Measurements from ENCODE around the gene TMEM147.

Gene TMEM147

DNA sequence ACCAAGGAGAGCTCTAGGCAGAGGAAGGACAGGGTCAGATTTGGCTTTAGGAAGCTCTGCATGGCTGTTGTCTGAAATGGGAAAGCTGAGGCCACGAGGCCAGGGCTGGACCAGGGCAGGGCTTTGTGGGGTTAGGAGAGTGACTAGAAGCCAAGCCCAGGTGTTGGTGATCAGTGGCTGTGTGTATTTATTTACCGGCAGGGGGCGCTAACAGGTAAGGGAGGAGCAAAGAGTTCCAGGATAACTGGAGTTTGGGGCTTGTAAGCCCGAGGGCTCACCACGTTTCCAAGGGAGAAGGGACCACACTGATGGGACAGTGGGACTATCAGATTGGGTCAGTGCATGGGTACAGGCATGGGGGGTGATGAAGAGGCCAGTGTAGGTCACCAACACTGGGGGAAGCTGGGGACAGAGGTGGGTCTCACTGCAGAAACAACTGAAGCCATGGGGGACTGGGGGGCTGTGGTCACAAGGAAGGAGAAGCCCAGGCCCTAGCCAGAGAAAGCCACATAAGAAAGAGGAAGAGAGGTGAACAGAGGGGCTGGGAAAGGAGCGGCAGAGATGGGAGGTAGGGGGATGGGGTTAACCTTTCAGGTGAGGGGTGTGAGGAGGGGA lies 3.9 kb downstream of the TMEM147 start:
- DNase-seq: peak; percentile 45

DNA sequence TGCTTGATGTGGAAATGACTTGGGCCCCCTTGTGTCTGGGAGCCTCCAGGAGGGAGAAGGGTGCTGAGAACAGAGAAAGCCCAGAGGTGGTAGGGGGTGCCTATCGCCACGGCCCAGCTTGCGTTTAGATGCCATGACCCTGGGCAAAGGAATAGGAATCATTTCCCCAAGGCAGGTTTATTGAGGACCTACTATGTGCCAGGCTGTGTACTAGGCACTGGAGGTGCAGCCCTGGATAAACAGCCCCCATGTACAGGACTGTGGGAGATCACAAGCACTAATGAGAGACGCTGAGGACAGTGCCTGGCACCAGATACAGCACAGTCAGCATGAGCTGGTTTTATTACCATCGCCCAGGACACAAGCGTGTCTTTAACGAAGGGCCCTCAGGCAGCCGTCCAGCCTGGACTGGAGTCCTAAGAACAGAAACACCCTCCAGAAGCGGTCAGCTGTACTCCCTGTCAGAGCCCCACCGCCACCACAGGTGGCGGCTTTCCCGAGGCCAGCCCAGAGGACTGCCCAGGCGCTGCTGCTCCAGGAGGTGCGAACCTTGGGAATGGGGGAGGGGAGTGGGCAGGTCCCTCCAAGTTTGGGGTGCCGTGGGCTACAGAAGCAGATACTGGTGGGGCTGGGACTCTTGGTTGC lies 4.6 kb downstream of the TMEM147 start:
- DNase-seq: no peak

DNA sequence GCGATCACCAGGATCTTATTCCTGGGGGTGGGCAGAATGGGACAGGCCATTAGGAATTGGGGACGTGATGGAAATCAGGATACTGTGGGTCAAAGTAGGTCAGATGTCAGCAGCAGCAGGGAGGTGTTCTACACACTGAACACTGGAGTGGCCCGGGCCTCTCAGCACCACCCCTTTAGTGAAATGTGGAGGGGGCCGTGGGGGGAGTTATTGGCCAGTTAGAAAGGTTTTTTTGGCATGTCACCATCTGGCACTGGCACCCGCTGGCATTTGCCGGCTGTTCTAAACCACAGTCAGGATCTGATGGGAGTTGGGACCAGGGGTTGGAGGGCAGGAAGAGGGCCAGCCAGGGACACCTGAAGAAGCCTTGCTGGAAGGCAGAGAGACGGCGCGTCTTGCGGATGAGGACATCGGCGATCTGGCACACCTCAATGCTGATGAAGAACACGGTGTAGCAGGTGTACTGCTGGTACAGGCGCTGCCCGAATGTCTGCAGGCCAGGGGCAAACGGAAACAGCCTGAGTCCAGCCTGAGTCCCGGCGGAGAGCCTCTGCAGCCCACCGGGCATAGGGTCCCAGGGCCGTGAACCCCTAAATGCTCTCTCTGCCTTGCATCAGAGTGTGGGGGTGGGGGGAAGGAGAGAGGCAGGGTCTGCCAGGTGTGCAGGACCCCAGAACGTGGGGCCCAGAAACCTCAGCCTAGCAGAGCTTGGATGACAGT lies 5.8 kb downstream of the TMEM147 start:
- no peak for DNase-seq

DNA sequence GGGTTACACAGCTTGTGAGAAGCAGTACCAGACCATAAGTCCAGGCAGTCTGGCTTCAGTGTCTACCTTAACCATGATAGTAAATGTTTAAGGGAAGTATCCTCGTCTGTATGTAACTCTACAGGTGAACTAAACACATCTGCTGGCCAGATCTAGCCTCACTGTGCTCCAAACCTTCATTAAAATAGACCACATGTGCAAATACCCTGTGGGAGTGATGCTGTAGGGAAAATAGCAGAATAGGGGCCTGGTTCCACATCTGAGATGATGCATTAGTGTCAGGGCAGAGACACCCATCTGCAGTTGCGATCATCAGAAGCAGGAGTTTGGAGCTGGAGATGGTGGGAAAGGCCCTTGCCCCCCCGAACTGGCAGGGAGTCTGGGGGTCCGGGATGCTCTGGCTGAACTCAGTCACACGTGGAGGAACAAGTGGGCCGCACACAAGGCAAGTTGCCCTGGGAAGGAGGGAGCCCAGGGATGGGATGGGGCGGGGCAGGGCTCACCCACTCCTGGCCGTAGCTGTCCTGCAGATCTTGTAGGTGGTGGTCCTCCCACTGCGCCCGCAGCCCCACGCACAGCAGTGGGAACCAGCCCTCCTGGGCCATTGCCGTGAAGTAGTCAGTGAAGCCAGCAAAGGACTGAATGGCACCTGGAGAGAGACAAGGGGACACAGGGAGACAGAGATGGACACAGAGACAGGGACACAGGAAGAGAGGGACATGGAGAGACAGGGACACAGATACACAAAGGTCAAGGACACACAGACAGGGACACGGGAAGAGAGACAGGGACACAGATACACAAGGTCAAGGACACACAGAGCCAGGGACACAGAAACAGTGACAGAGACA lies 7.3 kb downstream of the TMEM147 start:
- no peak for DNase-seq

DNA sequence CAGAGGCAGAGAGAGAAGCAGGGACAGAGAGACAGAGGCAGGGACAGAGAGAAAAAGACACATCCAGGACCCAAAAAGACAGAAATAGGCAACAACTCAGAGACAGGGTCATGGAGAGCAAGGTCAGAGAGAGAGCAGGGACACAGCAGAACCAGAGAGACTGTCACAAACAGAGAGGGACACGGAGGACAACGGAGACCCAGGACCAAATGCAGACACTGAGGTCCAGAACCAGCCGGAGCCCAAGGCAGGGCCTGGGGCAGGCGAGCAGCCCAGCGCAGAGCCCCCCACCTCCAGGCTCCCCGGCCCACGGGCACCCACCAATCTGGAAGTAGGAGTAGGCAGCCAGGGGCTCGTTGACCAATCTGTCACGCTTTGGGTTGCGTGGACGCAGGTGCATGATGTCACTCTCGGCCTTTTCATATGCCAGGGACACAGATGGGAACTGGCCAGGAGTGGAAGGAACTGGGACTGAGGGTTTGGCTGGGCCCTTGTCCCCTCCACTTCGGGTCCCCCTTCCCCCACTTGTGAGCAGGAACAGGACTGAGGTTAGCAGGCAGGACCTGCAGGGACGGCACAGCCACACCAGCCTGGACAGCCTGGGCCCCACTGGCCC lies 8.1 kb downstream of the TMEM147 start:
- no peak for DNase-seq

DNA sequence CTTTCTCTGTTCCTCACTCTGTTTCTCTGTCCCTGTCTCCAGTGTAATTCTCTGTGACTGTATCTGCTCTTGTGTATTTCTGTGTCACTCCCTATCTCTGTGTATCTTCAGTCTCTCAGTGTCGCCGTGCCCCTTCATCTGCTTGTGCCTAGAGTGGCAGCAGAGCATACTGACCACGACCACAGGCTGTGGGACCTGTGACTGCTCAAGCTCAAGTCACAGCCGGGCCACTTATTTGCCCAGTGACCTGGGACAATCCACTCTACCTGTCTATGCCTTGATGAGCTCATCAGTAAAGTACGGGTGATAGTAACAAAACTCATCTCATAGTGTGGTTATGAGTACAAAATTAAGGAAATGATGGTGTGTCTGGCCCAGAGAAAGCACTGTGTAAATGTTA lies 8.7 kb downstream of the TMEM147 start:
- DNase-seq: no peak

DNA sequence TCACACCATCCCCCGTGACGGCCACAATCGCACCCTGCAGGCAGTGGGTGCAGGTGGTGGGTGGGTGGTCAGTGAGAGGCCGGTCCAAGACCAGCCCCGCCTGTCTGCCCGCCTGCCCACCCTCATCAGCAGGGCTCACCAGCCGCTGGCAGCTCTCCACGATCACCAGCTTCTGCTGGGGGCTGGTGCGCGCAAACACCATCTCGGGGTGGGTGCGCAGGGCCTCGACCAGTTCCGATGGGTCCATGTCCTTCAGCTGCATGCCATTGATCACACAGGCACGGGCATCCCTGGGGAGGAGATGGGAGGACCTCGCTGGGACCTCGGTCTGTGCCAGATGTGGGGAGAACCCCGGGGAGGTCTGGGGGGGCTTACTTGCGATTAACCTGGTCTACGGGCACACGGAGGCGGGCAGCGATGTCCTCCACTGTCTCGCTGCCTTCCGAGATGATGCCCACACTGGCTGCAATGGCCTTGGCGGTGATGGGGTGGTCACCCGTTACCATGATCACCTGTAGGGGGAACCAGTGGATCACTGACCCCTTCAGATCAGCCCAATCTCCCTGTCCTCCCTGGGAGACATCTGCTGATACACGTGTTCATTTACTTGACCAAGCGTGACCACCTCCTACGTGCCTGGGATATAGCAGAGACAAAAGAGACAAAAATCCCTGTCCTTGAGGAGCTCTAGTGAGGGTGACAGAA lies 10.0 kb downstream of the TMEM147 start:
- DNase-seq: no peak

DNA sequence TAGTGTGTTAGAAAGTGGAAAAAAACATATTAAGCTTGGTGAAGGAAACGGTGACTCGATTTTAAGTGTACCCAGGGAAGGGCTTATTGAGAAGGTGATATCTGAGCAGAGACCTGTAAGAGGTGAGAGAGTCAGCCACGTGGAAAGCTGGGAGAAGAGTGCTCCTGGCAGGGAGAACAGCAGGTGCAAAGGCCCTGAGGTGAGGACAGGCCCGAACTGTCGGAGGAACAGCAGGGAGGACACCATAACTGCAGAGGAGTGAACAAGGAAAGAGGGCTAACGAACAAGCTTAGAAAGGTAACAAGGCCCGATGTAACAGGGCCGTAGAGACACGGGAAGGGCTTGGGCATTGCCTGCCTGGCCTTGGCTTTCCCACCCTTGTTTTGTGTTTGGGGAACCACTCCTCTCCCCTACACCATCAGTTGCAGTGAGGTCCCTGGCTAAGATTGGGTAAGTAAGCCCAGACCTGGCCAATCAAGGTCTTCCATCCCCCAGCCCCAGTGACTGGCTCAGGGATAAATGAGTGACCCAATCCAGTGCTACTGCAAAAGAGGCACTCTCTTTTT lies 10.7 kb downstream of the TMEM147 start:
- no peak for DNase-seq

DNA sequence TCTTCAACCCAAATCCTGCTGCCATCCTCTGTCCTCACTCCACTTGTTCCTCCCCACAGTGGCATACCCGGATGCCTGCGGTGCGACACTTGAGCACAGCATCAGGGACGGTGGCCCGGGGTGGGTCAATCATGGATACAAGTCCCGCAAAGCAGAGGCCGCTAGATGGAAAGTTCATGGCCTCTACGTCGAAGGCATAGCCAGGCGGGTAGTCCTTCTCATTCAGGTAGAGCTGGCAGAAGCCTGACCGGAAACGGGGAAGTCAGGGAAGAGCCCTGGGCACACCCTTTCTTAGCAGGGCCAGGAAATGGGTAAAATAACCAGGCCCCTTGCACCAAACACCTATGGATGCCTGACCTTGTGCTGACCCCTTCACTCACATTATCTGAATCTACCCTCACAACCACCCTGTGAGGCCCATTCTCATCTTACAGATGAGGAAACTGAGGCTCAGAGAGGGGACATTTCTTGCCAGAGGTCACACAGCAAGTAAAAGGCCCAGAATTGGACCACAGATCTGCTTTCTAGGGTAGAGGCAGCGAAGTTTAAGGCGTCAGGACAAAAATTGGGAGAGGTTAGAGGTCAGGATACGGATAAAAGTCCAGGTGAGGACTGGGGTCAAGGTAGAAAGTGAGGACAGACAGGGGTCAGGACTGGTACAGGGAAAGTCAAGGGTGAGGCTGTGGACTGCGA lies 11.6 kb downstream of the TMEM147 start:
- DNase-seq: peak; percentile 1

DNA sequence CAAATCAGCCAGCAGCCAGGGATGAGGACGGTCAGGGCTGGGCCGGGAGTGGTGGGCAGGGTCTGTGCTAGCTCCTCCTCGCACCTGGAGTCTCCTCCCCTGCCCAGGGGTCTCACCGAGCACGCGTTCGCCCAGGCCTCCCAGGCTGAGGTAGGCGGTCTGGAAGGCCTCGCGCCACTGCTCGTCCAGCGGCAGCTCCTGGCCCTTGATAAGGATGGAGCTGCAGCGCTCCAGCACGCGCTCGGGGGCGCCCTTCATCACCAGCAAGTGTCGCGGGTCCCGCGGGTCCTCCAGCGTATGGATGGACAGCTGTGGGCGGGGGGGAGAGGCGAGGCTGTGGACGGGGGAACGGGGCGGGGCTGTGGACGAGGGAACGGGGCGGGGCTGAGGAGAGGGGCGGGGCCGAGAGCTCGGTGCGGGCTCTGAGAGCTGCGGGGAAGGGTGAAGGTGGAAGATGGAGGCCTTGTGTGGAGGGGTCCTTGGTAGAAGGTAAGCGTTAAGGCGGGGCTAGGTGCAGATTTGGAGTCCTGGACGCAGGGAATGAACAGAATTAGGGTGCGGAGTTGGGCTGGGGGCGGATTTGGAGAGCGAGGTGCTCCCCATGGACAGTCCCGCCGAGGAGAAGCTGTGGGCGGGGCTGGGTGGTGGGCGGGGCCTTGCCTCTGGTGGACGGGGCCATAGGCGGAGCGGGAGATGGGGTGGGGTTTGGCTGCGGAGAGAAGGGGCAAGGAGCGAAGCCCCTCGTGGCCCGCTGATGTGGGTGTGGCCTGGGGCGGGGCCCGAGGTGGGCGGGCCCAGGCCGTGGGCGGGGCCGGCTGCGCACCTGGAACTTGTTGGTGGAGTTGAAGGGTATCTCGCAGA lies 12.3 kb downstream of the TMEM147 start:
- DNase-seq: peak; percentile 52

DNA sequence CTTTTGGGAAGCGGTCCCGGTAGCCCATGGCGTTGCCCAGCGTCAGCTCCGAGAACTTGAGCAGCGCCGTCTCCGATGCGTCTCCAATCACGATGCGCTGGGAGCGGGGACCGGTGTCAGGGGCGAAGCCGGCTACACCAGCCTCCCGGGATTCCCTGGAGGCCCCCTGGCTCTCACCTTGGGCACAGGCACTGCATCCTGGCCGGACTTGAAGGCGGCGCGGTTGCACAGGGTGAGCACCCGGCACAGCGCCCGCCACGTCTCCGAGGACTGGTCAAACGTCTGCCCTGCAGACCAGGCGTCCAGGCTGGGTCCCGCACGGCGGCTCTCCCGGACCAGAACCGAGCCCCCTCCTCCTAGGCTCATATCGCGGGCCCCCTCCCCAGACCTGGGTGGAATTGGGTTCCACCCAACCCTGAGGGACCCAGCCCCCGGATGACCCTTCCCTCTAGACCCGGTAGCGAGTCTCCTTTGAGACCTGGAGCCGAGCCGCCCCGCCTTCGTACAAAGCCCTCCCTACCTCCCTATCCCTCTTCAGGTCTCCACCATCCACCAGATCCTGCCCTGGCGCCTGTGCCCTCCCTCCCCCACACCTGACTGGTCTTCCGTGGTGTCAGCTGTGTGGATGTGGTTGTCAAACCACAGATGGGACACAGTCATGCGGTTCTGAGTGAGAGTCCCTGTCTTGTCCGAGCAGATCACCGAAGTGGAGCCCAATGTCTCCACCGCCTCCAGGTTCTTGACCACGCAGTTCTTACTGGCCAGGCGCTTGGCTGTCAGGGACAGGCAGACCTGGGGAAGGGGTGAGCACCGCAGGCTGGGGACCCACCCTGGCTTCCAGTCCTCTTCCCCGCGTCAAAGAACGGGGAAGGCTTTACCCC lies 13.2 kb downstream of the TMEM147 start:
- DNase-seq: no peak

DNA sequence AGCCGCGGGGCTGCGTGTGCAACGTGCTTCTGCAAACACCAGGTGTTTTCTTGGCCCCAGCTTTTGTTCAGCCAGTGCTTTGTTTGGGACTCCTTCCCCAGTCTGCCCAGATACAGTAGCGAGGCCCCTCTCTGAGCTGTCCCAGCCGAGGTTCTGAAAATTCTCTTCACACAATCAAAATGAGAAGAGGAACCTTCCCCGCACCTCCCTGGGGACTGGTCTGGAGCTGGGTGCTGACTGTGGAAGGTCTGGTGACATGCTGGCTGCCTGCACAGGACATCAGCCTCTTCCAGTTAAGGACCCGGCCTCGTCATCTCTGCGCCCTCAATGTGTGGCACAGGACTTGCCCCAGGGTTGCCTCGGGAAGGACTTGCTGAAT lies 13.8 kb downstream of the TMEM147 start:
- DNase-seq: no peak

DNA sequence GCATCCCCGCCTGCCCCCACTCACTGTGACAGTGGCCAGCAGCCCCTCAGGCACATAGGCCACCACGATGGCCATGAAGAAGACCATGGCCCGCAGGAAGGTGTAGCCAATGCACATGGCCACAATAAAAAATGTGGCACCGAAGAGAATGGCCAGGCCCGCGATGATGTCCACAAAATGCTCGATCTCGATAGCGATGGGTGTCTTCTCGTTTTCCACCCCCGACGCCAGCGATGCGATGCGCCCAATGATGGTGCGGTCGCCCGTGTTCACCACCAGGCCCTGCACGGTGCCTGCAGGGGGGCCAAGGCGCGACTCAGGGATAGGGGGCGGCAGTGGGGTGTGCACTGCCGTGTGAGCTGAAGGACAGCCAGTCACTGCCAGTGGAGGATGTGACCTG lies 14.4 kb downstream of the TMEM147 start:
- no peak for DNase-seq

DNA sequence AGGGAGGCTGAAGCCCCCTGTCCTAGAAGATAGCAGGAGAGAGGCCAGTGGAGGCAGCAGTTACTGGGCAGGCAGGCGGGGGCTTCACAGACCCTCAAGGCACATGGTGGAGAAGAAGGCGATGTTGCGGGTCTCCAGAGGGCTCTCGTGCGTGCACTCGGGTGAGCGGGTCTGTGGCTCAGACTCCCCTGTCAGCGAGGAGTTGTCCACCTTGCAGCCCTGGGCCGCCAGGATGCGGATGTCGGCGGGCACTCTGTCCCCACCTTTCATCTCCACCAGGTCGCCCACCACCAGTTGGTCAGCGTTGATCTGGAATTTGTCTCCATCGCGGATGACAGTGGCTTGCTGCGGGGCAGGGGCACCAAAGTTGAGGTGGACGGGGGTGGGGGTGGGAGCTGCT lies 14.8 kb downstream of the TMEM147 start:
- DNase-seq: no peak

DNA sequence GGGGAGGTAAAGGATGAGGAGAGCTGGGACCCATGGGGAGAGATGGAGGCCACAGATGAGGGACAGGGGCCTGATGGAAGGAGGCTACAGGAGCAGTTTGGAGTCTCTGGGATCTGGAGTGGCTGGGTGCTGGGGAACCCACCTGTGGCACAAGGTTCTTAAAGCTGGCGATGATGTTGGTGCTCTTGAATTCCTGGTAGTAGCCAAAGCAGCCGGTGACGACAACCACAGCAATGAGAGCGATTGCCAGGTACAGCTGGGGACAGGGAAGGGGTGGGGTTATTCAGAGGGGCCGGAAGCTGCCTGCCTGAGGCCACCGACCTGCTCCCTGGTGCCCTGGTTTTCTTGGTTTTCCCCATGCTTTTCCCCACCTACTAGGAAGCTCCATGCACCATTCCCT lies 15.3 kb downstream of the TMEM147 start:
- no peak for DNase-seq

DNA sequence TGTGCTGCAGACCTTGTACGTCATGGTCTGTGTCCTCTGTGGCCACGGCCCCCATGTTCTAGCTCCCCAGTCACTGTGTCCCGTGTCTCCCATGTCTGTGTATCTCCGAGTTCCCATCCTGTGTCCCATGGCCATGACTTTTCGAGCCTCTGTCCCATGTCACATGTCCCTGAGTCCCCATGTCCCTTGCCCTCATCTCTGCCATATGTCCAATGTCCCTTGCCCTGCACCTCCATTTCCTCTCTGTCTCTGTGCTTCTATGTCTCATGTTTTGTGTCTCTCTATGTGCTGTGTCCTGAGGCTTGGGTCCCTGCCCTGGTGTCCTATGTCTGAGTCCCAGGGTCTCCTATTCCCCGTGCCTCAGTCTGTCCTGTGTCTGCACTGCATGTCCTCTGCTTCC lies 16.0 kb downstream of the TMEM147 start:
- DNase-seq: no peak

DNA sequence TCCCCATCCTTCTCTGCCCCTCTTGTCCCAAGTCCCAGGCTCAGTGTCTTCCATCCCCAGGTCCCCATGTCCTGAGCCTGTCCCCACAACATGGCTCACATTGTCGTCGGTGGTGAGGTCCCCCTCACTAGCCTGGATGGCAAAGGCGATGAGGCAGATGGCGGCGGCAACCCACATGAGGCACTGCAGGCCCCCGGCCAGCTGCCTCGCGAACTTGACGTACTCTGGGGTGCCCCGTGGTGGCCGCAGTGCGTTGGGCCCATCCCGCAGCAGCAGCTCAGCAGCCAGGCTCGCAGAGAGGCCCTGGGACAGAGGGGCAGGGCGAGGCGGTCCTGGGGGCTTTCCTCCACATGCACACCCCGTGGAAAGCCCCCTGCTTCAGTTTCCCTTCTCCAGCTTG lies 16.9 kb downstream of the TMEM147 start:
- DNase-seq: no peak

DNA sequence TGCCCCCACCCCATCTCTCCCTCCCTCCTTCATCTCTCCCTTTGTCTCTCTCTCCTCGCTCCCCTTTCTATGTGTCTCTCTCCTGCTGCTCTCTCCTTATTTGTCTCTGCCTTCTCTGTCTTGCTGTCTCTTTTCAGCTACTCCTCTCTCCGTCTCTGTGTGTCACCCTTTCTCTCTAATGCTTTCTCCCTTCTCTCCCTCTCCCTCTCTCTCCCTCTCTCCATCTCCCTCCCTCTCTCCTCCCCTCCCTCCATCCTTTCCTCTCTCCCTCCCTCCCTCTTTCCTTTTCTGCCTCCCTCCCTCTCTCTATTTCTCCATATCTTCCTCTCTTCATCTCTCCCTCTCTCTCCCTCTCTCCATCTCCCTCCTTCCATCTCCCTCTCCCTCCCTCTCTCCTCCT lies 17.4 kb downstream of the TMEM147 start:
- DNase-seq: no peak

DNA sequence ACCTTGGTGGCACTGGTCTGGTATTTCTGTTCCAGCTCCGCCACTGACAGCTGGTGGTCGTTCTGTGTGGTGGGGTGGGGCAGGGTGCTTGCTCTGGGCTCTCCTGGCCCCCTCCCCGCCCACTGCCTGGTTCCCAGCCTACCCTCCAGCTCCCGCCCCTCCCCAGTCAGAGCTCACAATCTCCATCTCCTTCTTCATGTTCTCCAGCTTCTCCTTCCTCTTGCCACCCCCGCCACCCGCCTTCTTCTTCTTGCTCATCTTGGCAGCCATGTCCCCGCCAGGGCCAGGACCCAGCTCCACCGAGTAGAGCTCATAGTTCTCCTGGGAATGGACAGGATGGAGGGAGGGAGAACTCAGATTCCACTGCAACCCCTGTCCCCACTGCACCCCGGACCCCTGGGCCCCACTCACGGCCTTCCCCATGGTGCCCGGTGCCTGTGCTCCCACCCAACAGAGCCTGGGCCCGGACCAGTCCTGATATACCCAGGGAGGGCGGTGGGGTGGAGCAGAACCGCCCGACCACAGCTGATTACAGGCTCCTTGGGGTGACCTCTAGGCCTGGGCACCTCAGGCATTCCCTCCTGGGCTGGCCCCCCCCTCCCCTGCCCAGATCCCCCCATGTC lies 17.9 kb downstream of the TMEM147 start, which contains the start of gene ATP4A:
ATP4A (minus strand) TSS at position 452 of the 623 bp plus-strand sequence; CDS start at position 423, 29 bp downstream.
- DNase-seq: no peak
